Liver (tissue), 9 donors: ENCODE results near the gene PGPEP1. TPM values are rescaled to one million over a fixed set of nuclear protein-coding genes. Genes with fewer than 3 reads are reported as not detected.

Source experiments
- DNase-seq: peaks from one replicate; pipeline ENCODE4 v3.0.0-alpha.2; 2017; ENCODE audit warnings: low spot score
- H3K27ac ChIP-seq, 2 donors: one replicate each; pipeline ENCODE4 v1.7.0; 2013; ENCODE audit warnings: inconsistent platforms in 2 of 2, low read length in 2 of 2, control low read depth in 1 of 2, low read depth in 1 of 2, mild to moderate bottlenecking in 1 of 2
- H3K27me3 ChIP-seq, 4 donors: one replicate each; pipeline versions ENCODE4 v1.6.1 to v1.7.0; 2013; ENCODE audit warnings: low read length in 3 of 4, inconsistent platforms in 1 of 4, mild to moderate bottlenecking in 1 of 4, moderate library complexity in 1 of 4; ENCODE audit not compliant: control insufficient read depth in 4 of 4, insufficient read depth in 4 of 4
- H3K36me3 ChIP-seq, 4 donors: one replicate each; pipeline versions ENCODE4 v1.6.1 to v1.7.0; 2013; ENCODE audit warnings: low read length in 3 of 4, mild to moderate bottlenecking in 3 of 4, low read depth in 1 of 4, moderate library complexity in 1 of 4; ENCODE audit not compliant: control insufficient read depth in 4 of 4, insufficient read depth in 3 of 4
- H3K4me1 ChIP-seq, 4 donors: one replicate each; pipeline versions ENCODE4 v1.6.1 to v1.7.0; 2013; ENCODE audit warnings: low read length in 3 of 4, mild to moderate bottlenecking in 3 of 4, moderate library complexity in 1 of 4; ENCODE audit not compliant: control insufficient read depth in 4 of 4, insufficient read depth in 4 of 4
- H3K4me3 ChIP-seq, 3 donors: one replicate each; pipeline versions ENCODE4 v1.6.1 to v1.7.0; 2013; ENCODE audit warnings: low read length in 3 of 3, control low read depth in 1 of 3, low read depth in 1 of 3, mild to moderate bottlenecking in 1 of 3
- H3K9ac ChIP-seq, 2 donors: one replicate each; pipeline ENCODE4 v1.7.0; 2013; ENCODE audit warnings: low read length in 2 of 2, mild to moderate bottlenecking in 2 of 2, moderate library complexity in 2 of 2, control low read depth in 1 of 2, low read depth in 1 of 2
- H3K9me3 ChIP-seq, 4 donors: one replicate each; pipeline versions ENCODE4 v1.6.1 to v1.7.0; 2013; ENCODE audit warnings: low read length in 3 of 4; ENCODE audit not compliant: control insufficient read depth in 4 of 4
- EGR1 ChIP-seq, 2 donors: IDR thresholded peaks; 2 replicates each; pipeline ENCODE4 v1.6.1; 2016 to 2018; ENCODE audit warnings: antibody characterized with exemption in 2 of 2, low read depth in 2 of 2
- FOXA1 ChIP-seq: IDR thresholded peaks from 2 replicates; pipeline ENCODE4 v1.6.1; 2016; ENCODE audit warnings: antibody characterized with exemption
- FOXA2 ChIP-seq: IDR thresholded peaks from 2 replicates; pipeline ENCODE4 v1.6.1; 2016; ENCODE audit warnings: antibody characterized with exemption
- GABPA ChIP-seq, 2 donors: IDR thresholded peaks in 1 of 2; conservative IDR thresholded peaks in 1 of 2; 2 replicates each; pipeline ENCODE4 v1.6.1; 2016; ENCODE audit warnings: antibody characterized with exemption in 2 of 2, mild to moderate bottlenecking in 1 of 2, moderate library complexity in 1 of 2
- HNF4A ChIP-seq, 2 donors: conservative IDR thresholded peaks; 2 replicates each; pipeline ENCODE4 v1.6.1; 2016; ENCODE audit warnings: antibody characterized with exemption in 2 of 2, mild to moderate bottlenecking in 2 of 2
- HNF4G ChIP-seq: IDR thresholded peaks from 2 replicates; pipeline ENCODE4 v1.6.1; 2016; ENCODE audit warnings: antibody characterized with exemption
- JUND ChIP-seq, 2 donors: IDR thresholded peaks; 2 replicates each; pipeline ENCODE4 v1.6.1; 2016; ENCODE audit warnings: antibody characterized with exemption in 2 of 2
- NR2F2 ChIP-seq: IDR thresholded peaks from 2 replicates; pipeline ENCODE4 v1.6.1; 2016; ENCODE audit warnings: antibody characterized with exemption
- REST ChIP-seq: IDR thresholded peaks from 2 replicates; pipeline ENCODE4 v1.6.1; 2016; ENCODE audit warnings: antibody characterized with exemption, mild to moderate bottlenecking
- RXRA ChIP-seq, 2 donors: IDR thresholded peaks; 2 replicates each; pipeline ENCODE4 v1.6.1; 2017 to 2018; ENCODE audit warnings: antibody characterized with exemption in 2 of 2, mild to moderate bottlenecking in 1 of 2
- SP1 ChIP-seq: IDR thresholded peaks from 2 replicates; pipeline ENCODE4 v1.6.1; 2018; ENCODE audit warnings: antibody characterized with exemption, mild to moderate bottlenecking
- TAF1 ChIP-seq: conservative IDR thresholded peaks from 2 replicates; pipeline ENCODE4 v1.6.1; 2016; ENCODE audit warnings: antibody characterized with exemption, mild to moderate bottlenecking
- YY1 ChIP-seq: IDR thresholded peaks from 2 replicates; pipeline ENCODE4 v1.6.1; 2016; ENCODE audit warnings: antibody characterized with exemption, mild to moderate bottlenecking
- WGBS: extraction: QIAGEN DNeasy Blood & Tissue Kit; methylation state at CpG from one replicate; pipeline ENCODE4 v1.1.7; 2013; 5-methylcytosine and 5-hydroxymethylcytosine counted together
- polyA plus RNA-seq, 2 donors: library from polyadenylated mRNA; stranded (reverse) in 1 of 2; unstranded in 1 of 2; fragments of 200-250 nt in 1 of 2; fragments of >200 nt in 1 of 2; fragmentation: Nextera tagmentation in 1 of 2; extraction: Ambion mirVana in 1 of 2; gene quantifications; one replicate each; pipeline versions ENCODE4 v1.2.1 to v1.2.3, GENCODE V29; 2013 to 2015
- total RNA-seq, 2 donors: library from RNA; depleted of rRNA; stranded (reverse); fragments of >200 nt; gene quantifications; one replicate each; pipeline ENCODE4 v1.2.3, GENCODE V29; 2014
- TF ChIP-seq, protein P1 (sequence below): IDR thresholded peaks from 2 replicates; pipeline ENCODE4 v1.6.1; 2016; ENCODE audit warnings: antibody characterized with exemption
- TF ChIP-seq, protein P2 (sequence below): IDR thresholded peaks from 2 replicates; pipeline ENCODE4 v1.6.1; 2016; ENCODE audit warnings: antibody characterized with exemption
- TF ChIP-seq, protein P3 (sequence below): IDR thresholded peaks from 2 replicates; pipeline ENCODE4 v1.6.1; 2016; ENCODE audit warnings: antibody characterized with exemption
- donor health status: healthy.
- donor health status: healthy.
- donor health status: healthy.
- donor health status: healthy.
- donor health status: healthy.

PGPEP1 gene
- total and polyA plus RNA-seq, 4 donors: 15.8 to 48.3 (median 26.2) TPM

DNA sequence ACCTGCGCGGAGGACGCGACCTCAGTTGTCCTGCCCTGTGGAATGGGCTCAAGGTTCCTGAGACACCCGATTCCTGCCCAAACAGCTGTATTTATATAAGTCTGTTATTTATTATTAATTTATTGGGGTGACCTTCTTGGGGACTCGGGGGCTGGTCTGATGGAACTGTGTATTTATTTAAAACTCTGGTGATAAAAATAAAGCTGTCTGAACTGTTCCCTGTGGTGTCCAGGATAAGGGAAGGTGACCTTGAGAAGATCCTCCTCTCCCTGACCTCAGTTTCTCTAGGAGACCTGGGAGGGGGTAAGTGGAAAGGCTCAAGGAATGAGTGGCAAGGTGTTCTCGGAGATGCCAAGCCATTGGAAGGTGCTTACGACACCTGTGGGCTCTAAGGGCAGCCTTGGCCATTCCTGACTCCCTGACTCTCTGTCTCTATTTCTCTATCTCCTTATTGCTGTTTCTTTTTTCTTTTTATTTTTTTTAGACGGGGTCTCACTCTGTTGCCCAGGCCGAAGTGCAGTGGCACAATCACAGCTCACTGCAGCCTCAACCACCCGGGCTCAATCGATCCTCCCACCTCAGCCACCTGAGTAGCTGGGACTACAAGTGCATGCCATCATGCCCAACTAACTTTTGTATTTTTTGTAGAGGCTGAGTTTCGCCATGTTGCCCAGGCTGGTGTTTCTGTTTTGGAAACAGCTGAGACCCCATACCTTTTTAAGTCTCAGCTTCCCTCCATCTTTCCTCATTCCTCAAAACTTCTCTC is 48.7 kb downstream of the PGPEP1 start:
- WGBS: 86% methylated on average over 13 of the region's 13 CpGs
- TF ChIP-seq GABPA (IDR thresholded peaks at IDR 0.05 in 1 of 2, conservative IDR thresholded peaks at IDR 0.05 in 1 of 2) (no peak), FOXA1 (no peak), RXRA (IDR thresholded peaks at IDR 0.05) (no peak), YY1 (no peak), SP1 (no peak), EGR1 (IDR thresholded peaks at IDR 0.05; ENCODE audit: low read depth in 2 of 2) (no peak), FOXA2 (no peak), JUND (IDR thresholded peaks at IDR 0.05) (no peak), NR2F2 (no peak), HNF4G (no peak), REST (no peak), HNF4A (conservative IDR thresholded peaks at IDR 0.05) (no peak)
- TF ChIP-seq, protein P1, sequence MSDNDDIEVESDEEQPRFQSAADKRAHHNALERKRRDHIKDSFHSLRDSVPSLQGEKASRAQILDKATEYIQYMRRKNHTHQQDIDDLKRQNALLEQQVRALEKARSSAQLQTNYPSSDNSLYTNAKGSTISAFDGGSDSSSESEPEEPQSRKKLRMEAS: no peak
- TF ChIP-seq, protein P2, sequence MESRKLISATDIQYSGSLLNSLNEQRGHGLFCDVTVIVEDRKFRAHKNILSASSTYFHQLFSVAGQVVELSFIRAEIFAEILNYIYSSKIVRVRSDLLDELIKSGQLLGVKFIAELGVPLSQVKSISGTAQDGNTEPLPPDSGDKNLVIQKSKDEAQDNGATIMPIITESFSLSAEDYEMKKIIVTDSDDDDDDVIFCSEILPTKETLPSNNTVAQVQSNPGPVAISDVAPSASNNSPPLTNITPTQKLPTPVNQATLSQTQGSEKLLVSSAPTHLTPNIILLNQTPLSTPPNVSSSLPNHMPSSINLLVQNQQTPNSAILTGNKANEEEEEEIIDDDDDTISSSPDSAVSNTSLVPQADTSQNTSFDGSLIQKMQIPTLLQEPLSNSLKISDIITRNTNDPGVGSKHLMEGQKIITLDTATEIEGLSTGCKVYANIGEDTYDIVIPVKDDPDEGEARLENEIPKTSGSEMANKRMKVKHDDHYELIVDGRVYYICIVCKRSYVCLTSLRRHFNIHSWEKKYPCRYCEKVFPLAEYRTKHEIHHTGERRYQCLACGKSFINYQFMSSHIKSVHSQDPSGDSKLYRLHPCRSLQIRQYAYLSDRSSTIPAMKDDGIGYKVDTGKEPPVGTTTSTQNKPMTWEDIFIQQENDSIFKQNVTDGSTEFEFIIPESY: no peak
- TF ChIP-seq, protein P3, sequence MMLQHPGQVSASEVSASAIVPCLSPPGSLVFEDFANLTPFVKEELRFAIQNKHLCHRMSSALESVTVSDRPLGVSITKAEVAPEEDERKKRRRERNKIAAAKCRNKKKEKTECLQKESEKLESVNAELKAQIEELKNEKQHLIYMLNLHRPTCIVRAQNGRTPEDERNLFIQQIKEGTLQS: no peak
- Histone ChIP-seq H3K4me3 (no peak overlapping the region), H3K9me3 (no peaks in the 10 kb centered on the region), H3K4me1 (peaks cover 4 to 24% (median 14%) of the 10 kb centered on the region in 4 donors), H3K36me3 (peaks cover 0 to 5% (median 0%) of the 10 kb centered on the region in 4 donors), H3K27ac (no peak overlapping the region), H3K9ac (no peak overlapping the region), H3K27me3 (no peaks in the 10 kb centered on the region)
- no peak for DNase-seq

DNA sequence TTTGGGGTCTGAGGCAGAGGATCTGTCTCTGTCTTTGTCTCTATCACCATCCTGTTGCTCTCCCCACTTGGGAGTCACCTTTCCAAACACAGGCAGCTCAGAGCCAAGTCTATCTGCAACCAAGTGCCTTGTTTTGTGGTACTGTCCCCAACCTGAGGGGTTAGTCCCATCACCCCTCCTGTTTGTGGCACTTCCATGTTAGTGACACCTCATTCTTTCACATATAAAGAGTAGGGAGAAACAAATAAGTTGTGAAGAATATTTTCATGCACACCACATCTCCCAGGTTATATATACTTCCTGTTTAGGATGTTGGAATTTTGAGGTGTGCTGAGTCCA is 49.3 kb downstream of the PGPEP1 start:
- no peak overlapping the region for H3K9ac ChIP-seq
- DNase-seq: no peak
- H3K36me3 ChIP-seq: peaks cover 0 to 5% (median 0%) of the 10 kb centered on the region in 4 donors
- TF ChIP-seq EGR1 (IDR thresholded peaks at IDR 0.05; ENCODE audit: low read depth in 2 of 2): no peak
- no peak for TF ChIP-seq NR2F2
- no peak for TF ChIP-seq HNF4A (conservative IDR thresholded peaks at IDR 0.05)
- TF ChIP-seq FOXA2: no peak
- TF ChIP-seq REST: no peak
- TF ChIP-seq GABPA (IDR thresholded peaks at IDR 0.05 in 1 of 2, conservative IDR thresholded peaks at IDR 0.05 in 1 of 2): no peak
- no peak for TF ChIP-seq HNF4G
- no peak for TF ChIP-seq RXRA (IDR thresholded peaks at IDR 0.05)
- TF ChIP-seq, protein P3: no peak
- TF ChIP-seq JUND (IDR thresholded peaks at IDR 0.05): no peak
- TF ChIP-seq, protein P2: no peak
- no peak for TF ChIP-seq YY1
- no peak for TF ChIP-seq TAF1
- no peak overlapping the region for H3K27ac ChIP-seq
- H3K4me3 ChIP-seq: no peak overlapping the region
- H3K27me3 ChIP-seq: no peaks in the 10 kb centered on the region
- peaks cover 4 to 24% (median 14%) of the 10 kb centered on the region in 4 donors for H3K4me1 ChIP-seq
- H3K9me3 ChIP-seq: no peaks in the 10 kb centered on the region
